ENCODE data around the gene PSTPIP1. TPM values are rescaled to one million over a fixed set of nuclear protein-coding genes. Genes with fewer than 3 reads are reported as not detected.

The PSTPIP1 gene
- total RNA-seq, 2 experiments from 2014 or later: 79.4 to 82.7 TPM

DNA sequence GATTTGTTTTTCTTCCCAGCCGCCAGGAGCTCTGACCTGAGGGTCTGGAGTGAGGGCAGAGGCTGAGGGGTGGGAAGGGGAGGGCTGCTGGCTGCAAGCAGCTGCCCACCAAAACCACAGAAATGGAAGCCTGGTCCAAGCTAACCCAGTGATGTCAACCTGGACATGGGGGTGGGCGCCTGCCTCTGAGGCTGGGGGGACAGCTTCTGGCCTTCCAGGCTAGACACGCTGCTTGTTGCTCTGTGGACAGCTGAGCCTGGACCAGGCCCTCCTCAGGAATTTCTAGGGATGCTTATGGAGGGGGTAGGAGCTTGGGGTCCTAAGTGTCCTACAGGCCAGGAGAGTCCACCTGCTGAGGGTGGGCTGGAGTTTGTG is 21.4 kb downstream of the PSTPIP1 start:
- H3K27me3 ChIP-seq (ENCODE audit: control insufficient read depth in 1 of 2, insufficient read depth in 2 of 2, low read length in 2 of 2): no peaks in the 10 kb centered on the region
- ChIA-PET CTCF (interaction anchor here (0.6 to 1.2 kb wide), 3 partner anchors 8 to 527 kb away, joined by 3 read pairs; no protein-coding TSS in a partner anchor), POLR2A (interaction anchor here (1.0 to 8.5 kb wide), 2 partner anchors 9 to 20 kb away, joined by 3 to 124 read pairs; partner anchors contain the start of gene PSTPIP1)
- DNase-seq (no peak), ATAC-seq (ENCODE audit: poor library complexity) (no peak)
- no peaks in the 10 kb centered on the region for H3K9me3 Mint-ChIP-seq
- H3K27ac ChIP-seq (ENCODE audit: low read depth in 1 of 2, low read length in 2 of 2): peak overlapping the region; percentile 43 to 76
- peaks cover 81% of the 10 kb centered on the region for H3K4me1 Mint-ChIP-seq (ENCODE audit: low read depth)
- peak overlapping the region; percentile 69 for H3K27ac Mint-ChIP-seq
- peaks cover 54% of the 10 kb centered on the region for H3K36me3 Mint-ChIP-seq (ENCODE audit: low read depth)
- peaks cover 99% of the 10 kb centered on the region for H3K4me1 ChIP-seq (ENCODE audit: insufficient read depth, low read length)
- H3K9me3 ChIP-seq (ENCODE audit: control insufficient read depth in 1 of 2, insufficient read depth in 1 of 2, low read length in 2 of 2): no peaks in the 10 kb centered on the region
- peaks cover 45% of the 10 kb centered on the region for H3K36me3 ChIP-seq (ENCODE audit: insufficient read depth, low read length)
- no peaks in the 10 kb centered on the region for H3K27me3 Mint-ChIP-seq
- TF ChIP-seq, protein P1, sequence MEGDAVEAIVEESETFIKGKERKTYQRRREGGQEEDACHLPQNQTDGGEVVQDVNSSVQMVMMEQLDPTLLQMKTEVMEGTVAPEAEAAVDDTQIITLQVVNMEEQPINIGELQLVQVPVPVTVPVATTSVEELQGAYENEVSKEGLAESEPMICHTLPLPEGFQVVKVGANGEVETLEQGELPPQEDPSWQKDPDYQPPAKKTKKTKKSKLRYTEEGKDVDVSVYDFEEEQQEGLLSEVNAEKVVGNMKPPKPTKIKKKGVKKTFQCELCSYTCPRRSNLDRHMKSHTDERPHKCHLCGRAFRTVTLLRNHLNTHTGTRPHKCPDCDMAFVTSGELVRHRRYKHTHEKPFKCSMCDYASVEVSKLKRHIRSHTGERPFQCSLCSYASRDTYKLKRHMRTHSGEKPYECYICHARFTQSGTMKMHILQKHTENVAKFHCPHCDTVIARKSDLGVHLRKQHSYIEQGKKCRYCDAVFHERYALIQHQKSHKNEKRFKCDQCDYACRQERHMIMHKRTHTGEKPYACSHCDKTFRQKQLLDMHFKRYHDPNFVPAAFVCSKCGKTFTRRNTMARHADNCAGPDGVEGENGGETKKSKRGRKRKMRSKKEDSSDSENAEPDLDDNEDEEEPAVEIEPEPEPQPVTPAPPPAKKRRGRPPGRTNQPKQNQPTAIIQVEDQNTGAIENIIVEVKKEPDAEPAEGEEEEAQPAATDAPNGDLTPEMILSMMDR (IDR thresholded peaks at IDR 0.05): no peak
- H3K4me3 Mint-ChIP-seq: no peak overlapping the region
- intact Hi-C loops (cut with DNase I, micrococcal nuclease): no loop called here
- H3K4me3 ChIP-seq (ENCODE audit: low read length): no peak overlapping the region

DNA sequence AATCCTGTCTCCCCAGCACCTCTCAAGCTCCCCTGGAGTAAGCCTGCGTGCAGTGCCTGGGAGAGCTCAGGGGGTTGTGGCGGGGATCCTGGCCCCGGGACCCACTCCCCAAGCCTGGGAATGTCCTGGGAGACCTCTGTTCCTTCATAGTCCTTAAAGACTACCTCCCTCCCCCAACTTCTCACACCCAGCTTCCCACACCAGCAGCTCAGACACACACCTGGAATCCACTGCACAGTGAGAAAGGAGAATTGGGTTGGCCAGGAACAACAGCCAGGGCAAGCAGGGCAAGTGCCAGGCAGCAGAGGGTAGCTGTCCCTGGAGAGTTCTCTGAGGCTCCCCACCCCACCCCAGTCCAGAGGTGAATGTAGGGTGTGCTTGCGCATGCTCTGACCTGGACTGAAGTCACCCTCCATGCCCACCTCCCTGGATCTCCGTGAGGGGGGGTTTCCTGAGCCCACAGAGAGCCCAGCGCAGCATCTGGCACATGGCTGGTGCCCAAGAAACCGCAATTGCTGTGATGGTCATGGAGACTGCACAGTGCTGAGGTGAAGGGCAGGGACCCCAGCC is 22.2 kb downstream of the PSTPIP1 start:
- Histone ChIP-seq H3K4me3 (ENCODE audit: low read length) (no peak overlapping the region), H3K36me3 (ENCODE audit: insufficient read depth, low read length) (peaks cover 41% of the 10 kb centered on the region), H3K27ac (ENCODE audit: low read depth in 1 of 2, low read length in 2 of 2) (peak overlapping the region; percentile 43 to 76), H3K9me3 (ENCODE audit: control insufficient read depth in 1 of 2, insufficient read depth in 1 of 2, low read length in 2 of 2) (no peaks in the 10 kb centered on the region), H3K4me1 (ENCODE audit: insufficient read depth, low read length) (peaks cover 100% of the 10 kb centered on the region), H3K27me3 (ENCODE audit: control insufficient read depth in 1 of 2, insufficient read depth in 2 of 2, low read length in 2 of 2) (no peaks in the 10 kb centered on the region)
- ChIA-PET POLR2A (interaction anchor here (1.0 to 8.5 kb wide), 2 partner anchors 10 to 21 kb away, joined by 3 to 124 read pairs; partner anchors contain the start of gene PSTPIP1), CTCF (no interaction called here)
- TF ChIP-seq, protein P1 (IDR thresholded peaks at IDR 0.05): no peak
- H3K4me1 Mint-ChIP-seq (ENCODE audit: low read depth): peaks cover 82% of the 10 kb centered on the region
- DNase-seq (no peak), ATAC-seq (ENCODE audit: poor library complexity) (no peak)
- no peak overlapping the region for H3K4me3 Mint-ChIP-seq
- H3K9me3 Mint-ChIP-seq: no peaks in the 10 kb centered on the region
- intact Hi-C loops (cut with DNase I, micrococcal nuclease): no loop called here
- H3K36me3 Mint-ChIP-seq (ENCODE audit: low read depth): peaks cover 59% of the 10 kb centered on the region
- H3K27me3 Mint-ChIP-seq: no peaks in the 10 kb centered on the region
- peak overlapping the region; percentile 69 for H3K27ac Mint-ChIP-seq

DNA sequence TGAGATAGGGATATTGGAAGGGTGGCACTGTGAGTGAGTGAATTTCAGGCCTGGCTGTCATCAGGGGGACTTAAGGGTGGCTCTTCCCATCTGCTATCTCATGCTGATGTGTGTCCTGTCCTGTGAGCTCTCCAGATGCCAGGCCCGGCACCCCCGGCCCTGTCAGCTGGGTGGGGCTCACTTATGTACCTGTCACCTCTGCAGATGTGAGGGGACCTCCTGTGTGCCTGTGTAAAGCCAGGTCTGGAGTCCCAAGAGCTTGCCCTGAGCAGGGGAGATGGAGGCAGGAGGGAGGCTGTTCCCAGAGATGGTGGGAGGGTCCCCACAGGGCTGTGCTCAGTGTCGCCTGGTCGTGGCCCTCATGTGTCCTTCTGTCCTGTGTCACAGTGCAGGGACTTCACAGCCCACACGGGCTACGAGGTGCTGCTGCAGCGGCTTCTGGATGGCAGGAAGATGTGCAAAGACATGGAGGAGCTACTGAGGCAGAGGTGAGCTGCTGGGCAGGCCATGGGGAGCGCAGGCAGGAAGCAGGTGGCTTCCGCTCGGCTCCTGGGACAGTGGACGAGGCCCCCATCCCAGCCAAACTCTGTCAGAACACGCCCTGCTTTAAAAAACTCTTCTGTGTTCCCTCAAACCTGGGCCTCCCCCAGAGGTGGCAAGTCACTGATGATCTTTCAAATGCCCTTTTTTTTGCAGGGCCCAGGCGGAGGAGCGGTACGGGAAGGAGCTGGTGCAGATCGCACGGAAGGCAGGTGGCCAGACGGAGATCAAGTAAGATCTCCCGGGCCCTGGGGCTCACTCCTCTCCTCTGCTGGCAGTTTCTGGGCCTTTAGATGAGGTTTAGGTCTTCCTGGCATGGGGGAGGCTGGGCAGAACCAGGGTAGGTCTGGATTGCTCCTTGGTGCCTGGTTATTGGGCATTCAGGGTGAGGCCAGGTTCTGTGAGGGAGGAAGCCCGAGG is 23.1 kb downstream of the PSTPIP1 start:
- DNase-seq: no peak
- ATAC-seq (ENCODE audit: poor library complexity): no peak
- Mint-ChIP-seq H3K4me1 (ENCODE audit: low read depth) (peaks cover 83% of the 10 kb centered on the region), H3K27me3 (no peaks in the 10 kb centered on the region), H3K9me3 (no peaks in the 10 kb centered on the region), H3K36me3 (ENCODE audit: low read depth) (peaks cover 56% of the 10 kb centered on the region), H3K4me3 (no peak overlapping the region), H3K27ac (peak overlapping the region; percentile 69)
- H3K27me3 ChIP-seq (ENCODE audit: control insufficient read depth in 1 of 2, insufficient read depth in 2 of 2, low read length in 2 of 2): no peaks in the 10 kb centered on the region
- H3K4me3 ChIP-seq (ENCODE audit: low read length): no peak overlapping the region
- H3K4me1 ChIP-seq (ENCODE audit: insufficient read depth, low read length): peaks cover 100% of the 10 kb centered on the region
- H3K9me3 ChIP-seq (ENCODE audit: control insufficient read depth in 1 of 2, insufficient read depth in 1 of 2, low read length in 2 of 2): no peaks in the 10 kb centered on the region
- TF ChIP-seq, protein P1 (IDR thresholded peaks at IDR 0.05): no peak
- H3K36me3 ChIP-seq (ENCODE audit: insufficient read depth, low read length): peaks cover 46% of the 10 kb centered on the region
- ChIA-PET POLR2A (interaction anchor here (0.9 to 8.5 kb wide), 2 partner anchors 22 to 29 kb away, joined by 3 to 124 read pairs; partner anchors contain the start of gene PSTPIP1), CTCF (no interaction called here)
- peak overlapping the region; percentile 27 to 43 for H3K27ac ChIP-seq (ENCODE audit: low read depth in 1 of 2, low read length in 2 of 2)
- intact Hi-C loops (cut with DNase I, micrococcal nuclease): no loop called here

Measured in CD4-positive, alpha-beta T cell (primary cell).